Activated CD4-positive, alpha-beta T cell treated with anti-CD3 and anti-CD28 coated beads, Interleukin-2, amount 10 ng/mL, durations not matched to agents 7 days and 5 days (primary cell): Measurements from ENCODE around the gene KCTD13. TPM values are rescaled to one million over a fixed set of nuclear protein-coding genes. Genes with fewer than 3 reads are reported as not detected.
"Not testable (repeated sequence)": the region's sequence is repeated elsewhere in the genome, so short reads cannot be mapped to it uniquely, and the experiment has no call there.

Experiments
- CTCF ChIA-PET: fragments of 350-600 bp; sonication (Branson Sonifier 250); formaldehyde crosslinking; loops from one replicate; lab custom pipeline; 2021; ENCODE audit warnings: antibody characterized with exemption; lab: Charles Lee
- POLR2A ChIA-PET: fragments of 350-600 bp; sonication (Branson Sonifier 250); formaldehyde crosslinking; loops from one replicate; lab custom pipeline; 2021; ENCODE audit warnings: antibody characterized with exemption; lab: Charles Lee
- DNase-seq: peaks from one replicate; pipeline ENCODE4 v3.0.0-alpha.2; 2020
- H3K27ac Mint-ChIP-seq: one replicate; pipeline ENCODE4 v1.8.0; 2021; ENCODE audit warnings: mild to moderate bottlenecking, moderate library complexity, mixed read lengths
- H3K27me3 Mint-ChIP-seq: one replicate; pipeline ENCODE4 v1.8.0; 2021; ENCODE audit warnings: mixed read lengths
- H3K36me3 Mint-ChIP-seq: one replicate; pipeline ENCODE4 v1.8.0; 2021; ENCODE audit warnings: low read depth, mixed read lengths
- H3K4me1 Mint-ChIP-seq: one replicate; pipeline ENCODE4 v1.8.0; 2021; ENCODE audit warnings: mixed read lengths
- H3K4me3 Mint-ChIP-seq: one replicate; pipeline ENCODE4 v1.8.0; 2021; ENCODE audit warnings: mild to moderate bottlenecking, moderate library complexity, mixed read lengths
- H3K9me3 Mint-ChIP-seq: one replicate; pipeline ENCODE4 v1.8.0; 2021; ENCODE audit warnings: mixed read lengths
- total RNA-seq, 2 experiments: library from RNA; stranded (reverse); gene quantifications; one replicate each; pipeline ENCODE4 v1.2.3, GENCODE V29; 2021

Gene KCTD13
- total RNA-seq, 2 experiments from 2014 or later = 28.4 to 36.1 TPM

GRCh38 chr16:29911676-29912010, 14.4 kb downstream of the KCTD13 start:
- no peak for DNase-seq
- Mint-ChIP-seq H3K4me1 (peaks cover 2% of the 10 kb centered on the region), H3K36me3 (peaks cover 8% of the 10 kb centered on the region), H3K4me3 (no peak overlapping the region), H3K27me3 (no peaks in the 10 kb centered on the region), H3K27ac (no peak overlapping the region), H3K9me3 (no peaks in the 10 kb centered on the region)
- CTCF ChIA-PET = interaction anchor here (0.8 to 1.4 kb wide), 2 partner anchors 120 to 143 kb away, joined by 3 read pairs; no protein-coding TSS in a partner anchor
- POLR2A ChIA-PET = no interaction called here

GRCh38 chr16:29910819-29911675, 15.0 kb downstream of the KCTD13 start:
- DNase-seq = no peak
- H3K9me3 Mint-ChIP-seq = no peaks in the 10 kb centered on the region
- H3K27ac Mint-ChIP-seq = no peak overlapping the region
- peaks cover 12% of the 10 kb centered on the region for H3K36me3 Mint-ChIP-seq
- ChIA-PET POLR2A (no interaction called here), CTCF (interaction anchor here (0.8 to 1.4 kb wide), 3 partner anchors 9 to 144 kb away, joined by 3 read pairs; no protein-coding TSS in a partner anchor)
- H3K4me3 Mint-ChIP-seq = no peak overlapping the region
- H3K4me1 Mint-ChIP-seq = peaks cover 2% of the 10 kb centered on the region
- H3K27me3 Mint-ChIP-seq = no peaks in the 10 kb centered on the region

GRCh38 chr16:29909851-29910250, 16.2 kb downstream of the KCTD13 start:
- CTCF ChIA-PET = interaction anchor here (0.6 to 2.6 kb wide), 4 partner anchors 8 to 707 kb away, joined by 3 to 6 read pairs (median 3); partner anchors contain the start of genes ASPHD1 and SEZ6L2
- DNase-seq, H3K4me1 Mint-ChIP-seq, H3K36me3 Mint-ChIP-seq, H3K27ac Mint-ChIP-seq, H3K27me3 Mint-ChIP-seq, H3K4me3 Mint-ChIP-seq, H3K9me3 Mint-ChIP-seq: not testable (repeated sequence)
- POLR2A ChIA-PET = interaction anchor here (0.6 kb wide), 1 partner anchor 77 kb away, joined by 4 read pairs; no protein-coding TSS in a partner anchor

DNA sequence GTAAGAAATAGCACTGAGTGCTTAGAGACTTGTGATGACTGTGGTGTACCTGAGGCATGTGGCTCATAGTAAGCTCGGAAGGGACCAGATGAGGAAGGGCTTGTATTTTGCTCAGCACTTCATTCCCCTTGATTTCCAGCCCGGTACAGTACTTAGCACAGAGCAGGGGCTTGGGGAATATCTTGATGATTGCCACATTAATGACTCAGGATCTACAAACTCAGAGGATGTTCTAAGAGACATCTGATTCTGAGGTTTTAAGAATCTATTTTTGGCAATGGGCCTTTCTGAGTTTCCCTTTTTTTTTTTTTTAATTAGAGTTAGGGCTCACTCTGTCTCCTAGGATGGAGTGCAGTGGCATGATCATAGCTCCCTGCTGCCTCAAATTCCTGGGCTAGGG, 16.6 kb downstream of the KCTD13 start:
- Mint-ChIP-seq H3K27ac (no peak overlapping the region), H3K9me3 (no peaks in the 10 kb centered on the region), H3K36me3 (peaks cover 8% of the 10 kb centered on the region), H3K27me3 (no peaks in the 10 kb centered on the region), H3K4me3 (no peak overlapping the region), H3K4me1 (peaks cover 2% of the 10 kb centered on the region)
- no peak for DNase-seq
- POLR2A ChIA-PET = no interaction called here
- CTCF ChIA-PET = interaction anchor here (0.7 to 2.6 kb wide), 3 partner anchors 10 to 707 kb away, joined by 3 to 6 read pairs (median 4); partner anchors contain the start of genes ASPHD1 and SEZ6L2

GRCh38 chr16:29908719-29909220, 17.3 kb downstream of the KCTD13 start:
- DNase-seq = no peak
- Mint-ChIP-seq H3K9me3 (no peaks in the 10 kb centered on the region), H3K27me3 (no peaks in the 10 kb centered on the region), H3K4me3 (no peak overlapping the region), H3K27ac (no peak overlapping the region), H3K4me1 (peaks cover 2% of the 10 kb centered on the region), H3K36me3 (peaks cover 6% of the 10 kb centered on the region)
- ChIA-PET CTCF (interaction anchor here (0.6 to 2.6 kb wide), 6 partner anchors 9 to 181 kb away, joined by 3 to 6 read pairs (median 4); partner anchors contain the start of genes ASPHD1, C16orf92 and SEZ6L2), POLR2A (no interaction called here)

DNA sequence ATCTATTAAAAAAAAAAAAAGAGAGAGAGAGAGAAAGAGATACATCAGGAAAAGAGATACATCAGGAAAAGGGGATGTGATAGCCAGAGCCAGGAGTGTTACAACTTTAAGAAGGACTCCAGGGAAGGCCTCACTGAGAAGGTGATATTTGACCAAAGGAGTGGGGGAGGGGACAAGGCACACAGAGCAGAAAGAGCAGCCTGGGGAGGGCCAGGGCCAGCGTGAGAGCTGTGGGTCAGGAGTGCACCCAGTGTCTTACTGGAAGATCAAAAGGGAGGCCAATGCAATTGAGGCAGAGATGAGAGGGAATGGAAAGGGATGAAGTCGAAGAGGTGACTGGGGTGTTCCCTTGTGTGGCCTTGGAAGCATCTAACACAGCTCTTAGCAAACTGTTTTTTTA, 18.1 kb downstream of the KCTD13 start:
- no peak for DNase-seq
- CTCF ChIA-PET = interaction anchor here (0.6 to 2.6 kb wide), 5 partner anchors 8 to 180 kb away, joined by 3 to 6 read pairs (median 3); partner anchors contain the start of genes ASPHD1, C16orf92 and SEZ6L2
- POLR2A ChIA-PET = no interaction called here
- Mint-ChIP-seq H3K27me3 (no peaks in the 10 kb centered on the region), H3K27ac (no peak overlapping the region), H3K9me3 (no peaks in the 10 kb centered on the region), H3K4me1 (peaks cover 6% of the 10 kb centered on the region), H3K4me3 (no peak overlapping the region), H3K36me3 (peaks cover 3% of the 10 kb centered on the region)

- no peaks in the 10 kb centered on the region for H3K27me3 Mint-ChIP-seq
Observed at GRCh38 chr16:29906520-29907244, 19.3 kb downstream of the KCTD13 start.

GRCh38 chr16:29905668-29906067, 20.4 kb downstream of the KCTD13 start:
- ChIA-PET POLR2A (no interaction called here), CTCF (no interaction called here)
- no peaks in the 10 kb centered on the region for H3K9me3 Mint-ChIP-seq
- H3K27me3 Mint-ChIP-seq = peaks cover 2% of the 10 kb centered on the region
- peaks cover 8% of the 10 kb centered on the region for H3K4me1 Mint-ChIP-seq
- no peak for DNase-seq
- H3K27ac Mint-ChIP-seq = no peak overlapping the region
- peaks cover 3% of the 10 kb centered on the region for H3K36me3 Mint-ChIP-seq
- no peak overlapping the region for H3K4me3 Mint-ChIP-seq

More at GRCh38 chr16:29906520-29907244, 19.3 kb downstream of the KCTD13 start:
- H3K4me3 Mint-ChIP-seq = no peak overlapping the region
- H3K27ac Mint-ChIP-seq = no peak overlapping the region
- DNase-seq = no peak
- H3K36me3 Mint-ChIP-seq = peaks cover 3% of the 10 kb centered on the region
- H3K4me1 Mint-ChIP-seq = peaks cover 6% of the 10 kb centered on the region
- POLR2A ChIA-PET = no interaction called here
- no peaks in the 10 kb centered on the region for H3K9me3 Mint-ChIP-seq
- CTCF ChIA-PET = no interaction called here

- peaks cover 11% of the 10 kb centered on the region for H3K4me1 Mint-ChIP-seq
- H3K27ac Mint-ChIP-seq = no peak overlapping the region
- ChIA-PET POLR2A (no interaction called here), CTCF (interaction anchor here (0.9 to 1.0 kb wide), 2 partner anchors 11 to 19 kb away, joined by 3 read pairs; no protein-coding TSS in a partner anchor)
- H3K9me3 Mint-ChIP-seq = no peaks in the 10 kb centered on the region
- no peak for DNase-seq
- H3K36me3 Mint-ChIP-seq = peaks cover 3% of the 10 kb centered on the region
- H3K4me3 Mint-ChIP-seq = no peak overlapping the region
- H3K27me3 Mint-ChIP-seq = peaks cover 4% of the 10 kb centered on the region
Observed at GRCh38 chr16:29904947-29905346, 21.1 kb downstream of the KCTD13 start.

DNA sequence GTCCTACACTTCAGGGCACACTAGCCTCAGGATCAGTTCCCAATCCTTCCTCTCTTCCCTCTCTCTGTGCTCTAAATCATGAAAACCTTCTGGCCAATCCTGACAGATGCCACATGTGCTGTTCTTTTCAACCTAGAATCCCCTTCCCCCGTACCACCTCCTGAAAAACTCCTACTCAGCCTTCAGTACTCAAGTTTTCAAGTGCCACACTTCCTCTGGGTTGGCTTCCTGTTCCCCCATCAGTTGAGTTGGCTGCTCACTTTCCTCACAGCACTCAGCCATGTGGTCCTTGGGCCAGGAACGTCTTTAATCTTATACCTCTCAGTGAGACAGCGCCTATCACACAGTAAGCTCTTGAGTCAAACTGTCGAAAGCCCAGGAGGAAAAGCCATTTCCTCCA, 22.4 kb downstream of the KCTD13 start:
- Mint-ChIP-seq H3K36me3 (peaks cover 3% of the 10 kb centered on the region), H3K27ac (no peak overlapping the region), H3K4me3 (no peak overlapping the region), H3K27me3 (peaks cover 10% of the 10 kb centered on the region), H3K9me3 (no peaks in the 10 kb centered on the region), H3K4me1 (peaks cover 12% of the 10 kb centered on the region)
- POLR2A ChIA-PET = no interaction called here
- DNase-seq = no peak
- CTCF ChIA-PET = no interaction called here

GRCh38 chr16:29901607-29901945, 24.4 kb downstream of the KCTD13 start:
- ChIA-PET POLR2A (no interaction called here), CTCF (interaction anchor here (0.7 to 1.2 kb wide), 3 partner anchors 9 to 72 kb away, joined by 3 to 4 read pairs (median 4); partner anchors contain the start of genes TAOK2 and TMEM219)
- Mint-ChIP-seq H3K36me3 (peaks cover 3% of the 10 kb centered on the region), H3K9me3 (no peaks in the 10 kb centered on the region), H3K4me3 (no peak overlapping the region), H3K27me3 (peaks cover 25% of the 10 kb centered on the region), H3K4me1 (peaks cover 13% of the 10 kb centered on the region), H3K27ac (no peak overlapping the region)
- DNase-seq = no peak

- Mint-ChIP-seq H3K27me3 (peaks cover 28% of the 10 kb centered on the region), H3K36me3 (no peaks in the 10 kb centered on the region), H3K9me3 (no peaks in the 10 kb centered on the region), H3K4me1 (peaks cover 13% of the 10 kb centered on the region), H3K4me3 (peak overlapping the region; percentile 59), H3K27ac (peak overlapping the region; percentile 4)
- POLR2A ChIA-PET = no interaction called here
- CTCF ChIA-PET = interaction anchor here (0.7 to 1.7 kb wide), 3 partner anchors 9 to 72 kb away, joined by 3 to 6 read pairs (median 4); partner anchors contain the start of gene TAOK2
- no peak for DNase-seq
Observed at GRCh38 chr16:29900888-29901606, 25.0 kb downstream of the KCTD13 start.
